Trophoblast cell (in vitro differentiated cells and primary cell): ENCODE data around the gene ZNF423.
"Not testable (repeated sequence)": the region's sequence is repeated elsewhere in the genome, so short reads cannot be mapped to it uniquely, and the experiment has no call there.

Experiments used
- DNase-seq, 2 donors: peaks; one replicate each; pipeline ENCODE4 v3.0.0-alpha.2; 2016
- H2AFZ ChIP-seq: 2 replicates; pipeline ENCODE4 v1.6.1; 2013; ENCODE audit warnings: low read length, moderate library complexity, mild to moderate bottlenecking; ENCODE audit not compliant: insufficient read depth, poor library complexity
- H2AK5ac ChIP-seq: 2 replicates; pipeline ENCODE4 v1.6.1; 2013; ENCODE audit warnings: mild to moderate bottlenecking, low read length
- H2BK120ac ChIP-seq: 2 replicates; pipeline ENCODE4 v1.6.1; 2013; ENCODE audit warnings: low read length, mild to moderate bottlenecking, moderate library complexity; ENCODE audit not compliant: insufficient read depth, poor library complexity
- H2BK12ac ChIP-seq: 2 replicates; pipeline ENCODE4 v1.6.1; 2013; ENCODE audit warnings: mild to moderate bottlenecking, low read length, moderate library complexity
- H2BK5ac ChIP-seq: 2 replicates; pipeline ENCODE4 v1.6.1; 2013; ENCODE audit warnings: low read length, low read depth, moderate library complexity, mild to moderate bottlenecking; ENCODE audit not compliant: poor library complexity
- H3K14ac ChIP-seq: 2 replicates; pipeline ENCODE4 v1.6.1; 2013; ENCODE audit warnings: mild to moderate bottlenecking, low read length
- H3K18ac ChIP-seq: 2 replicates; pipeline ENCODE4 v1.6.1; 2013; ENCODE audit warnings: mild to moderate bottlenecking, low read length
- H3K23ac ChIP-seq: 2 replicates; pipeline ENCODE4 v1.6.1; 2013; ENCODE audit warnings: low read length
- H3K27ac ChIP-seq: 2 replicates; pipeline ENCODE4 v1.5.1; 2013; ENCODE audit warnings: low read depth, mild to moderate bottlenecking, inconsistent platforms, low read length, moderate library complexity
- H3K27me3 ChIP-seq: 2 replicates; pipeline ENCODE4 v1.6.1; 2013; ENCODE audit warnings: inconsistent platforms, mild to moderate bottlenecking, low read length, moderate library complexity; ENCODE audit not compliant: insufficient read depth
- H3K36me3 ChIP-seq, 2 experiments: 1 replicate in 1 of 2; 2 replicates in 1 of 2; pipeline ENCODE4 v1.6.1; 2013; ENCODE audit warnings: low read length in 2 of 2, mild to moderate bottlenecking in 2 of 2, moderate library complexity in 1 of 2; ENCODE audit not compliant: insufficient read depth in 2 of 2, control insufficient read depth in 1 of 2
- H3K4ac ChIP-seq: 2 replicates; pipeline ENCODE4 v1.6.1; 2013; ENCODE audit warnings: low read depth, mild to moderate bottlenecking, low read length, moderate library complexity
- H3K4me1 ChIP-seq, 2 experiments: 1 replicate in 1 of 2; 2 replicates in 1 of 2; pipeline ENCODE4 v1.6.1; 2013; ENCODE audit warnings: low read length in 2 of 2, mild to moderate bottlenecking in 2 of 2, moderate library complexity in 1 of 2; ENCODE audit not compliant: insufficient read depth in 2 of 2, control insufficient read depth in 1 of 2
- H3K4me2 ChIP-seq: 2 replicates; pipeline ENCODE4 v1.6.1; 2013; ENCODE audit warnings: inconsistent platforms, mild to moderate bottlenecking, low read length, moderate library complexity
- H3K4me3 ChIP-seq: 2 replicates; pipeline ENCODE4 v1.5.1; 2013; ENCODE audit warnings: mild to moderate bottlenecking, low read depth, low read length, inconsistent platforms
- H3K79me1 ChIP-seq: one replicate; pipeline ENCODE4 v1.6.1; 2013; ENCODE audit warnings: low read length
- H3K79me2 ChIP-seq: 2 replicates; pipeline ENCODE4 v1.6.1; 2013; ENCODE audit warnings: low read length, mild to moderate bottlenecking; ENCODE audit not compliant: control insufficient read depth, insufficient read depth, poor library complexity
- H3K9ac ChIP-seq: 2 replicates; pipeline ENCODE4 v1.6.1; 2013; ENCODE audit warnings: mild to moderate bottlenecking, low read length
- H3K9me3 ChIP-seq: 2 replicates; pipeline ENCODE4 v1.6.1; 2013; ENCODE audit warnings: low read depth, mild to moderate bottlenecking, control low read depth, inconsistent platforms, low read length; ENCODE audit not compliant: insufficient read depth
- H4K12ac ChIP-seq: 2 replicates; pipeline ENCODE4 v1.6.1; 2013; ENCODE audit warnings: low read depth, mild to moderate bottlenecking, low read length, moderate library complexity
- H4K8ac ChIP-seq: 2 replicates; pipeline ENCODE4 v1.6.1; 2013; ENCODE audit warnings: low read depth, mild to moderate bottlenecking, low read length, moderate library complexity
- H4K91ac ChIP-seq: one replicate; pipeline ENCODE4 v1.6.1; 2013; ENCODE audit warnings: low read depth, mild to moderate bottlenecking, low read length, moderate library complexity
- WGBS: extraction: QIAGEN DNeasy Blood & Tissue Kit; methylation state at CpG from one replicate; pipeline ENCODE4 v1.1.7; 2013; ENCODE audit warnings: missing lambda C conversion rate; ENCODE audit not compliant: insufficient read length, insufficient coverage; ENCODE audit errors: extremely low coverage; 5-methylcytosine and 5-hydroxymethylcytosine counted together

Gene ZNF423

GRCh38 chr16:49510141-49510540, 345.8 kb downstream of the ZNF423 start:
- Histone ChIP-seq H3K23ac (no peak overlapping the region), H3K27ac (no peak overlapping the region), H3K18ac (no peak overlapping the region), H3K4ac (no peak overlapping the region), H4K8ac (no peak overlapping the region), H3K4me1 (no peaks in the 10 kb centered on the region), H3K4me3 (no peak overlapping the region), H3K79me2 (no peaks in the 10 kb centered on the region), H2BK5ac (no peak overlapping the region), H2AFZ (no peak overlapping the region), H3K9me3 (peaks cover 2% of the 10 kb centered on the region), H4K91ac (no peak overlapping the region), H3K9ac (no peak overlapping the region), H2BK120ac (no peak overlapping the region), H3K27me3 (no peaks in the 10 kb centered on the region), H2AK5ac (no peak overlapping the region), H3K4me2 (no peak overlapping the region), H2BK12ac (no peak overlapping the region), H4K12ac (no peak overlapping the region), H3K36me3 (peaks cover 0 to 2% of the 10 kb centered on the region in 2 experiments), H3K79me1 (no peaks in the 10 kb centered on the region), H3K14ac (no peak overlapping the region)
- no CpG with 5 or more reads among the region's 8 CpGs for WGBS
- DNase-seq, result no peak

GRCh38 chr16:49506058-49507013, 349.6 kb downstream of the ZNF423 start:
- not testable (repeated sequence) for H3K27ac ChIP-seq, H3K36me3 ChIP-seq, H3K18ac ChIP-seq, H4K12ac ChIP-seq, H3K14ac ChIP-seq, H3K4me1 ChIP-seq, H3K79me1 ChIP-seq, H4K8ac ChIP-seq, H3K79me2 ChIP-seq, H3K23ac ChIP-seq, H2BK120ac ChIP-seq, H2BK12ac ChIP-seq, H3K9ac ChIP-seq, H3K27me3 ChIP-seq, H4K91ac ChIP-seq, H2AFZ ChIP-seq, H3K4me2 ChIP-seq, H3K4ac ChIP-seq, H3K4me3 ChIP-seq, DNase-seq, H3K9me3 ChIP-seq, H2AK5ac ChIP-seq, H2BK5ac ChIP-seq
- WGBS, result 100% methylated on average over 5 of the region's 8 CpGs

GRCh38 chr16:49505556-49505955, 350.4 kb downstream of the ZNF423 start:
- Histone ChIP-seq H3K4me3 (no peak overlapping the region), H3K79me1 (no peaks in the 10 kb centered on the region), H2BK12ac (no peak overlapping the region), H2BK120ac (no peak overlapping the region), H3K9me3 (peaks cover 2% of the 10 kb centered on the region), H3K23ac (no peak overlapping the region), H3K4me1 (no peaks in the 10 kb centered on the region), H3K9ac (no peak overlapping the region), H3K27ac (no peak overlapping the region), H2AK5ac (no peak overlapping the region), H3K14ac (no peak overlapping the region), H4K12ac (no peak overlapping the region), H3K4ac (no peak overlapping the region), H3K79me2 (no peaks in the 10 kb centered on the region), H4K8ac (no peak overlapping the region), H2BK5ac (no peak overlapping the region), H3K27me3 (no peaks in the 10 kb centered on the region), H4K91ac (no peak overlapping the region), H3K36me3 (no peaks in the 10 kb centered on the region), H3K18ac (no peak overlapping the region), H3K4me2 (no peak overlapping the region), H2AFZ (no peak overlapping the region)
- WGBS, result no CpG with 5 or more reads among the region's 6 CpGs
- no peak for DNase-seq

- no peak overlapping the region for H2BK5ac ChIP-seq
- no peak overlapping the region for H3K23ac ChIP-seq
- no peak overlapping the region for H3K18ac ChIP-seq
- H3K9ac ChIP-seq, result no peak overlapping the region
- no peak overlapping the region for H2AFZ ChIP-seq
- no peak overlapping the region for H4K91ac ChIP-seq
- peaks cover 2% of the 10 kb centered on the region for H3K9me3 ChIP-seq
- no peak overlapping the region for H2AK5ac ChIP-seq
- no peak overlapping the region for H3K4me2 ChIP-seq
- no peak overlapping the region for H2BK12ac ChIP-seq
- no peaks in the 10 kb centered on the region for H3K27me3 ChIP-seq
- no peak overlapping the region for H2BK120ac ChIP-seq
- no CpG with 5 or more reads among the region's 2 CpGs for WGBS
- DNase-seq, result no peak
- no peak overlapping the region for H4K12ac ChIP-seq
- no peak overlapping the region for H3K14ac ChIP-seq
- H3K4me3 ChIP-seq, result no peak overlapping the region
- H3K4me1 ChIP-seq, result no peaks in the 10 kb centered on the region
- H3K36me3 ChIP-seq, result no peaks in the 10 kb centered on the region
- no peak overlapping the region for H4K8ac ChIP-seq
- no peak overlapping the region for H3K27ac ChIP-seq
- no peaks in the 10 kb centered on the region for H3K79me2 ChIP-seq
- H3K79me1 ChIP-seq, result no peaks in the 10 kb centered on the region
- no peak overlapping the region for H3K4ac ChIP-seq
These were observed 351.3 kb downstream of the ZNF423 start for GRCh38 chr16:49504626-49505025.
